GM18526 (cell line): Measurements from ENCODE around the gene NKX6-1.

ENCODE experiments used
- POLR2A ChIP-seq: IDR thresholded peaks from 3 replicates; pipeline ENCODE4 v1.6.1; 2011; ENCODE audit not compliant: insufficient read length; ENCODE audit errors: extremely low read depth

The NKX6-1 gene

DNA sequence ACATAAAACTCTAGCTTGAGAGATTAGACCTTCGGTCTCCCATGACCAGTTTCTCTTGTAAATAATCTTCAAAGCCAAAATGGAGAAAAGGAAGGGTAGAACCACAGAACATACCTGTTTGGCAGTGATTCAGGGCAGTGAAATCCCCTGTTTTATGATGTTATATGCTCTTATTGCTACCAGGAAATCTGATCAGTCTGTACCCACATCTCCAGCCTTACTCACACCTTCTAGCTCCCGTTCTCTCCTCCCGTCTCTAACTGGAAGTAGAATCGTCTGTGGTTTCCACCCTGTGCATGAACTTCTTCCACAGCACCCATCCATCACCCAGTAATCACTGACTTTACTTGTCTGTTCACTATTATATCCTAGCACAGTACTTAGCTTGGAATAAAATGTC is 42.9 kb downstream of the NKX6-1 start:
- no peak for TF ChIP-seq POLR2A

DNA sequence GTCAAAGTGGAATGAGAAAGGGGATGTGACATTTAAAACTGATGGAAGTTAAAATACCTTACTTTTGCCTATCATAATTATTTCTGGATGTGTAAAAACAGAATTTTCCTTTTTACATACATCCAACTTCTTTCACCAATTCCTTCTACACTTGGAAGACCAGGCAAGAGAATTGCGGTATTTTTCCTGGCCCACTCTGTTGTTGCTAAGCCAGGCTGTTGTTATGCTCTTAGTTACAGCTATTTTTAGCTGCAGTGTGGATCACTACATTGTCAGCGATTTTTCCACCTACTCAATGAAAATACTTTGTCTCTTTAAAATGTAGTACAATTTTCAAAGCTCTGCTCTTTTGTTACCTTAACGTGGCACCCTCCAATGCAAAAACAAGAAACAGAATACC is 43.4 kb downstream of the NKX6-1 start:
- TF ChIP-seq POLR2A: no peak

DNA sequence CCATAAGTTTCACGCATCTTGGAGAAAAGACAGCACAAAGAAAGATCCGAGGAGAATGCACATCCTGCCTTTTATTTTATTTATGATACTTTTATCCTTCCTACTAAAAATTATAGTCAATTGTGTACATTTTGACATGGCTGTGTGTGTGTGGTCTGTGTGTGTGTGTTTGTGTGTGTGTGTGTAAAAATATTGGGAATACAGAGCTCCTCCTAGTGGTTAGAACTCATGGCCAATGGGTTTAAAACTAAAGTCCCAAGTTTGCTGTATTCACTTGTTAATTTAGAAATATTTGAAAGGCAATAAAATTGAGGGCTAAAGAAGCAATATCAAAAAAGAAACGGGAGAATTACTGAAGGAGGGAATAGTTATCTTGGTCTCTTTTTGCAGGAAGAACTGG is 47.5 kb downstream of the NKX6-1 start:
- no peak for TF ChIP-seq POLR2A

DNA sequence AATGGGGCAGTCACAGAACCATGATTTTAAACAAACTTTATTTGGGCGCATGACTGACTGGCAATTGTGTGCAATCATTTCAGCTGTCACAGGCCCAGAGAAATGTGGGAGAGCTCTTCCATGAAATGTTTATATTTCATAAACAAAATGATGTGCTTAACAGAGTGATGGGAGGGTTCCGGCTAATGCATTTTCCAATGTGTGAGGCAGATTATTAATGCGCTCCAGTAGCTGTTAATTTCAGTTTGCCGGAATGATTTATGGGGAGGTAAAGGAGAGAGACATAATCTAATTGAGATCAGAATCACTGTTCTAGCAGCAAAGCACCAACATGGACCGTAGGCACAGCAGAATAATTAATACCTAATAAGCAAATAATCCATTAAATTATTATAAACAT is 55.6 kb downstream of the NKX6-1 start:
- TF ChIP-seq POLR2A: no peak

DNA sequence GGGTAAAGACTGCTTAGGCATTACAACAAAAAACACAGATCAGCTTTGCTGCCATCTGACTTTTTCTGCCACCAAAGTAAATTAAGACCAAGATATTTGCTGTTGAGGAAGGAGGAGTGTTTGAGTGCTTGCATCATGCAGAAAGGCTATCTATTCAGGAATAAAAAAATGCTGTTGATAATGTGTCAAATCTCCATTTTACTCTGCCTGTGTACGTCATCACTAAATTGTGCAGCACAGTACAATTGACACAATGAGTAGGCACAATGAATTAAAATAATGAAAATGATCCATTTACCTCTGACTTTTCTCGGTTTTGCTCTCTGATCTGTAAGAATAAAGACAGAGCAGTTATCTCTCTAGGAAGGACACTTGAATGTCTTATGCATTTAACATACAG is 56.3 kb downstream of the NKX6-1 start:
- TF ChIP-seq POLR2A: no peak
